Body of pancreas (tissue), 4 donors: ENCODE data around the gene MYO10.

Source experiments
- CTCF ChIP-seq, 7 experiments: fragments of 450-650 bp in 4 of 7; fragments of 200-600 bp in 3 of 7; sonication (generic) in 3 of 7; IDR thresholded peaks; one replicate each; pipeline ENCODE4 v1.5.1; 2016 to 2019; ENCODE audit warnings: antibody characterized with exemption in 7 of 7
- POLR2A ChIP-seq, 3 donors: fragments of 450-650 bp; IDR thresholded peaks; one replicate each; pipeline ENCODE4 v1.6.1; 2016; ENCODE audit warnings: antibody characterized with exemption in 3 of 3, mild to moderate bottlenecking in 2 of 3

- TF ChIP-seq CTCF (IDR thresholded peaks at IDR 0.05) (no peak), POLR2A (IDR thresholded peaks at IDR 0.05) (no peak)
Measured at GRCh38 chr5:16799796-16800195, 136.3 kb downstream of the MYO10 start.
